ENCODE results near the gene LRRFIP2.
"Not testable (repeated sequence)": the region's sequence is repeated elsewhere in the genome, so short reads cannot be mapped to it uniquely, and the experiment has no call there.

Gene LRRFIP2

DNA sequence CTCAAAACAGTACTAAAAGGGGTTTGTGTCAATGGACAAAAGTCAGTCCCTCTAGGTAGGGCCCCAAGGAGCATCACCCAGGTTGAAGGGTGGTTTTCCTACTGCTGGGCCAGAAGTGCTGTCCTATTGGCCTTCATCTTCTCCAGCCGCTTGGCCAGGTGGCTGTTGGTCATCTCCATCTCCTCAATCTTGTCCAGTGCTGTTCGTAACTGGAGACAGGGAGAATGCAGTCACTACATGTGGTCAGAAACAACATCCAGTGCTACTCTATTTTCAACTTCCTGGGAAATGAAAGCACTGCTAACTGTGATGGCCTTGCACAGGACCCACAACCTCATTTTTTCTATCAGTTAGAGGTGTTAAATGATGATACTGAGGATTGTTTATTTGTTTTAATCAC lies 120.6 kb downstream of the LRRFIP2 start:
- DNase-seq: no peak

DNA sequence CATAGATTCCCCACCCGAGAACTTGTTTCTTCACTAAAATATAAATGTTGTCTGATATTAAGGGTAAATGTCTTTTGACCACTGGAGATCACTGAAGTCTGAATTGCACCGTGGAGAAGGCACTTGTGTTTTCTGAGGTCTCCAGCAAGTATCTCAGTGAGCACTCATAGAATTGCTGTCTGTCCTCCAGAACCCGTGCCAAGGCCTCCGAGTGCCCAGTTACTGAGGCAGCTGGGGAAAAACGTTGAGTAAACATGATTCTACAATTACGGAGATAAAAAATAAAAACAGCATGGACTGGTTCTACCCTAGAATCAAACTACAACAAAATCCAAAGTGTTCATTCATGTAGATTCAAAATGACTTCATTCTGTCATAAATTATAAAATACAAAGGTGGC lies 121.0 kb downstream of the LRRFIP2 start:
- no peak for DNase-seq

DNA sequence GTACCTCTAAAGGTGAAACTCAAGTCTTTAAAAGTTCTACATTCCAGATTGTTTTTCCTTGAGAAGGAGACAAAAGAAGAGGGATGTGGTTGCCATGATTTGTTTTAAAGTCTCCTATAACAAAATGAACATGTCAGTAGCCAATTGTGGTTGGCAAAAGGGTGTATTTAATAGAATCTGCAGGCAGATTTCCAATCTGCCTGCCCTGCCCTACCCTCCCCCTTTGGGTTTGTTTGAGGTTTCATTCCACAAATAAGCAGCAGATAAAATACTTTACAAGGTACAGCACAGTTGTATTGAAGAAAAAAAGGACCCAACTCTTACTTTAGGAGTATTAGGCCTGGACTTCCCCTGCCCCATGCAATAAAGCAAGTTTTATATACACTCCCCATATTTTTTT lies 121.5 kb downstream of the LRRFIP2 start:
- DNase-seq: no peak

GRCh38 chr3:37050282-37050681 lies 124.1 kb downstream of the LRRFIP2 start:
- no peak for DNase-seq

DNA sequence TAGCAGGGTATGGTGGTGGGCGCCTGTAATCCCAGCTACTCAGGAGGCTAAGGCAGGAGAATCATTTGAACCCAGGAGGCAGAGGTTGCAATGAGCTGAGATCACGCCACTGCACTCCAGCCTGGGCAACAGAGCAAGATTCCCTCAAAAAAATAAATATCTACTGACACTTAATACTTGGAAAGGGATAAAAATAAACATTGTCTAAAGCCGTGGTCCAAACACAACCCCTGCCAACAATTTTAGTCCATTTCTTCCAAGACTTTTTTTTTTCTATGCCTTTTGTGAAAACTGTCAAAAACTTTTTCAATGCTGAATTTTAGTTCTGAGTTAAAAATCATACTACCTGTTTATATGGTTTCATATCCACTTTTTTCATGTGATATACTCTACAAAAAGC lies 131.7 kb downstream of the LRRFIP2 start:
- DNase-seq: not testable (repeated sequence)

GRCh38 chr3:37041546-37042195 lies 132.7 kb downstream of the LRRFIP2 start:
- DNase-seq: no peak

GRCh38 chr3:37040231-37040630 lies 134.2 kb downstream of the LRRFIP2 start:
- DNase-seq: no peak

GRCh38 chr3:37039161-37039846 lies 135.1 kb downstream of the LRRFIP2 start:
- no peak for DNase-seq

- DNase-seq: no peak
Observed at GRCh38 chr3:37037352-37037751, 137.0 kb downstream of the LRRFIP2 start.

DNA sequence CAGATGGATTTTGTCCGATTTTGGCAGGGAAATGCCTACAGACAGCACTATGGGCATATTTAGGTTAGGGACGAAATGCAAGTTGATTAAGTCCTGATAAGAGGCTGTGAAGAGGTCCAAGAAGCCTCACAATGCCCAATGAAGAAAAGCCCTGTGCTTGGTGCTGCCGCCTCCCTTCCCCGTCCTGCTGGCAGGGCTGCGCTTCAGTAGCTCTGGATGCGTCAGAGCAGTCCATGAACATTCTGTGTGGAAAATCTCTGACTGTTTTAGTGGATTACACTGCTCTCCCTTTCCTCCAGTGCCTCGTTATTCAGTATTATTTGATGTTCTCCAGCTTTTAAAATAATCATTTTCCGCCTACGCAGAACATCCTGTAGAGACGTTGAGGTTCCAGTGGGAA lies 141.4 kb downstream of the LRRFIP2 start:
- DNase-seq: no peak

DNA sequence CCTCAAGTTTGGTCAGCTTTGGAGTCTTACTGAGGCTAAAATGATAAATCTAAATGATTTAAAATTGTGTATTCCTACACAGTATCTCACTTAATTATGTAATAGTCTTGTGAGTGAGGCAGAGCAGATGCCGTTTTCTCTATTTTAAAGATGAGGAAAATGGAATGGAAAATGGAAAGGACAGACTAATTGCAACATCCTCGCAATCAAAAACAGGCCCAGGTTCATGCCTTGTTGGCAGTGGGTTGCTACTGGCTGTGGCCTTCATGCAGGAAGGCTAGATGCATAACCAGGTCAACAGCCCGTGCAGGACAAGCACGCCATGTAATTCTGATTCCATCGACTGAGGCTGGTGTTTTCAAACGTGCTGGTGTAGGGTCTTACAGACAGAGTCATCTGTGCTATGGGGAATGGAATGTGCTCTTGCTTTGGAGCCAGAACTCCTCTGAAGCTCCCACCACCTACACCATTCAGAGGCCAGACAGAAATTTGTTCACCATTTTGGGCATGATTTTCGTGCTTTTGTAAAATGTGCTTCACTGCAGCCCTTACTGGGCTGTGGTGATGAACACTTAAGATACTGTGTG lies 143.2 kb downstream of the LRRFIP2 start:
- no peak for DNase-seq

- no peak for DNase-seq
Observed at GRCh38 chr3:37030588-37030987, 143.8 kb downstream of the LRRFIP2 start.

DNA sequence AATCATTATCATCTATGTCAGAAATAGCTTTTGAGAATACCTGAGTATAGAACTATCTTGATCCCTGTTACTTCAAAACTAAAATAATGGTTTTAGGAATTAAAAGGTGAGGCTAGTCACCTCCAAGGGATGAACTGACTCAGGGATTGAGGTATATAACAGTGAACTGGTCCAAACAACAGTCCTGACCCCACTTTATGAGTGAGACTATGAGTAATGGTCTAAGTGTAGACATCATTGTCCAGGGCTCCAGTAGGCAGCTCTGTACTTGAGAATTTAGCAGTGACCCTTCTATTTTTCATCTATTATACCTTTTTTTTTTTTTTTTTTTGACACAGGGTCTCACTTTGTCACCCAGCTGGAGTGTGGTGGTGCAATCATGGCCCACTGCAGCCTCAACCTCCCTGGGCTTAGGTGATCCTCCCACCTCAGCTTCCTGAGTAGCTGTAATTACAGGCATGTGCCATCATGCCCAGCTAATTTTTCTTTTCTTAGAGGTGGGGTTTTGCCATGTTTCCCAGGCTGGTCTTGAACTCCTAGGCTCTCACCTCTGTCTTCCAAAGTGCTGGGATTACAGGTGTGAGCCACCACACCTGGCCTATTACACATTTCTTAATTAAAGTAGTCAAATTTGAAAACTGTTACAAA lies 144.7 kb downstream of the LRRFIP2 start:
- no peak for DNase-seq

DNA sequence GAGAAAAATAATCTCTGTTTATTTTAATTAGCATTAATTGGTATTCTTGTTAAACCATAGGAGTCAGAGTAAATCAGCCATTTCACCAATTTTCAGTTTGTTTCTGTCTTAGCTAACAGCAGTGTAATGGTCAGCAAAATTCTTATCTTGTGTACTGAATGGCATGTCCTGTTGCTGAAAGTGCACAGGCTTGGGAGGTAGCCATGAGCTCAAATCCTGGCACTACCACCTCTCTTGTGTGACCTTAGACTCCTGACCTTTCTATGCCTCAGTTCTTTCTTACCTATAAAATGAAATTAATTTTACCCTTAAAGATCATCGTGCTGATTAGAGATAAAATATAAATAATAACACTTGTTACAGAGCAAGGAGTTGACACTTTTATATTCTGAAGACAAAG lies 145.3 kb downstream of the LRRFIP2 start:
- DNase-seq: no peak

DNA sequence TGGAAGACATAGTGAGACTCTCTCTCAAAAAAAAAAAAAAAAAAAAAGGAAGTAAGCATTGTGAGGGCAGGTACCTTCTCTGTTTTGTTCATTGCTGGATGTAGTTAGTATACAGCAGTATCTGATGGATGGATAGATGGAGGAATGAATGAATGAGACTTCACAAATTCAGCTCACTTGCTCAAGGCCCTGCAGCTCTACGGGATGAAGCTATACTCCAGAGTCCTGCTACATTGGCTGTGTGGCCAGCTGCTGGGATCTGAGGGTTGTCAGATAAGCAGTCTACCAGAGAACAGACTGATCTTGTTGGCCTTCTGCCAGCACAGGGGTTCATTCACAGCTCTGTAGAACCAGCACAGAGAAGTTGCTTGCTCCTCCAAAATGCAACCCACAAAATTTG lies 146.1 kb downstream of the LRRFIP2 start:
- no peak for DNase-seq

DNA sequence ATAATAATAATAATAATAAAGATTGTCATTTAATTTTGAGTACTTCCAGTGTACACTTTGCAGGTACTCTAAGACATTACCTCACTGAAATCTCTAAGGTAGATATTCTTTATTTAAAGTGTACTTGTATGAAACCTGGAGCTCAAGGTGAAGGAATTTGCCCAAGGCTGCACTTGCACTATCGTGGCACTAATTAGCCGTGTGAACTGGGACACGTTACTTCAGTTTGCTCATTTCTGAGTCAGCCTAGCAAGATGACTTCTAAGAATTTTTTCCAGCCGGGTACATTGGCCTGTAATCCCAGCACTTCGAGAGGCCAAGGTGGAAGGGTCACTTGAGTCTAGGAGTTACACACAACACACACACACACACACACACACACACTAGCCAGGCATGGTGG lies 147.5 kb downstream of the LRRFIP2 start:
- no peak for DNase-seq

GRCh38 chr3:37025561-37026335 lies 148.6 kb downstream of the LRRFIP2 start:
- DNase-seq: no peak

DNA sequence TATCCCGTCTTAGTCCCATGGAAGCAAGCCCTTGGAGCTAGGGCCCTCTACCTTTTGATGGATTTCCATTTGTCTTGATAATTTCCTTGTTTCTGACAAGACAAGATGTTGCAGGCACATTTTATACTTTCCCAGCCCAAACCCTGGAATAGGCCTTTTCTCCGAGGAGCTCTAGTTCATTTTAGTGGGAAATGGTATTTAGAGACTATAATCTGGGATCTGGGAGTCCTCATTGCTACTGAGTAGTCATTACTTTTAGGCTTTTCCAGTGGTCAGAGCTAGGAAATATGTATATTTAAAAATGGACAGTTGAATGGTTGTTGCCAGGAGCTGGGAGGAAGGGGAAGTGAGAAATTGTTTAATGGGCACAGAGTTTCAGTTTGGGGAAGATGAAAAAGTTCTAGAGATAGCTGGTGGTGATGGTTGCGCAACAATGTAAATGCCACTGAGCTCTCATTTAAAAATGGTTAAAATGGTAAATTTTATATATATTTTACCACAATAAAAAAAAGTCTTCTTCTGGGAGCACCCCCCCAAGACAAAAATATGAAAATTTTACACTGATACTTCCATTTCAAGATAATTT lies 149.5 kb downstream of the LRRFIP2 start:
- no peak for DNase-seq

GRCh38 chr3:37024092-37024491 lies 150.3 kb downstream of the LRRFIP2 start:
- peak; percentile 15 for DNase-seq

DNA sequence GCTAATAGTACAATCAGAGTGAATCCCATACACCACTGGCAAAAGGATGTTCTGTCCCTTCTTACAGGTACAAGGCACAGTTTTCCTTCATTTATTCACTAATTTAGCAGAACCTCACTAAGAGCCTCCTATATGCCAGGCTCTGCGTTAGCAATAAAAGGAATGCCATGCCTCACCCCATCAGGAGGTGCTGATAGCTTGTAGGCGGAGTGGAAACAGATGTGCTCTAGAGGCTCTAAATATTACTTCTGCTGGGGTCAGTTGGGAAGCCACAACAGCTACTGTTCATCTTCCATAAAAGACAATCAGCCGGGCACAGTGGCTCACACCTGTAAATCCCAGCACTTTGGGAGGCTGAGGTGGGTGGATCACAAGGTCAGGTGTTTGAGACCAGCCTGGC lies 156.7 kb downstream of the LRRFIP2 start:
- no peak for DNase-seq

GRCh38 chr3:37016903-37017302 lies 157.5 kb downstream of the LRRFIP2 start:
- no peak for DNase-seq

DNA sequence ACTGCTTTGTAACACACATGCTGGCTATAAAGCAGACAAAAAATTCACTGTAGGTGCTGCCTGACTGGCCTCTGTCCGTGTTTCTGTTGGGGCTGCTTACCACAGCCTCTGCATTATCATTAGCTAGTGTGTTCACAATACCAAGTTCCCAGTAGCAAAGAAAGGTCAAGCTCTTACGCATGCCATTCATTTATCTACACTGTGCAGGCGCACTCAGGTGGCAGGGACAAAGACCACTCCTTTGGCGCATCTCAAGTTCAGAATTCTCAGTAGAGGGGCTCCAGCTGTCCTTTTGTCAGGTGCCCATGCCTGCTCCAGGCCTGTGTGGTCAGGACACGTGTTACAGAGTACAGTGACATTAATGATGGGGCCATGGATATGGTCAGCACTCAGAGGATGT lies 158.7 kb downstream of the LRRFIP2 start:
- no peak for DNase-seq

DNA sequence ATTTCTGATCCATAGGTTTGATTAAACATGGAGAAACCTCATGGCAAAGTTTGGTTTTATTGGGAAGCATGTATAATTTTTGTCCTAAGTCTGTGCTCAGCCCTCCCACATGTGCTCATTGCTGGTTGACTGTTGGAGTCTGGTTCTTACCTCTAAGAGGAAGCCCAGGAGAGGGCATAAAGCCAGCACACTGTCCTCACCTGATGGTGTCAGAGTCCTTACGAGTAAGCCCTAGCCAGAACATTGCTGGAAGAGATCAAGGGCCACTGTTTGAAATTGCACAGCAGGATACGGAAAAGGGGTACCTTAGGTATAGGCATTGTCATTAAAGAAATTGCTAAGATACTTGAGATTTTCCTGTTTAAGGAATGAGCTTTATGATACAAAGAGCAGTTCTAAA lies 159.8 kb downstream of the LRRFIP2 start:
- no peak for DNase-seq
